K562 treated with DMSO at 1 percent for 24 hours (cell line): ENCODE results near the gene TLR1. TPM values are rescaled to one million over a fixed set of nuclear protein-coding genes. Genes with fewer than 3 reads are reported as not detected.

Experiments used
- total RNA-seq: library from RNA; unstranded; fragments of 300-600 nt; gene quantifications from 2 replicates; pipeline ENCODE4 v1.2.3, GENCODE V29; 2022; ENCODE audit warnings: low read depth; ENCODE audit not compliant: insufficient read depth

Gene TLR1, protein sequence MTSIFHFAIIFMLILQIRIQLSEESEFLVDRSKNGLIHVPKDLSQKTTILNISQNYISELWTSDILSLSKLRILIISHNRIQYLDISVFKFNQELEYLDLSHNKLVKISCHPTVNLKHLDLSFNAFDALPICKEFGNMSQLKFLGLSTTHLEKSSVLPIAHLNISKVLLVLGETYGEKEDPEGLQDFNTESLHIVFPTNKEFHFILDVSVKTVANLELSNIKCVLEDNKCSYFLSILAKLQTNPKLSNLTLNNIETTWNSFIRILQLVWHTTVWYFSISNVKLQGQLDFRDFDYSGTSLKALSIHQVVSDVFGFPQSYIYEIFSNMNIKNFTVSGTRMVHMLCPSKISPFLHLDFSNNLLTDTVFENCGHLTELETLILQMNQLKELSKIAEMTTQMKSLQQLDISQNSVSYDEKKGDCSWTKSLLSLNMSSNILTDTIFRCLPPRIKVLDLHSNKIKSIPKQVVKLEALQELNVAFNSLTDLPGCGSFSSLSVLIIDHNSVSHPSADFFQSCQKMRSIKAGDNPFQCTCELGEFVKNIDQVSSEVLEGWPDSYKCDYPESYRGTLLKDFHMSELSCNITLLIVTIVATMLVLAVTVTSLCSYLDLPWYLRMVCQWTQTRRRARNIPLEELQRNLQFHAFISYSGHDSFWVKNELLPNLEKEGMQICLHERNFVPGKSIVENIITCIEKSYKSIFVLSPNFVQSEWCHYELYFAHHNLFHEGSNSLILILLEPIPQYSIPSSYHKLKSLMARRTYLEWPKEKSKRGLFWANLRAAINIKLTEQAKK
- total RNA-seq, result 0.24 and 0.36 TPM in 2 replicates

GRCh38 chr4:38804654-38805295 is at the start of gene TLR1:
TSS of gene TLR1 (minus strand) at chr4:38804791. CDS start at chr4:38798831, 5,960 bp downstream.

GRCh38 chr4:38782452-38783108 is 22.0 kb downstream of the TLR1 start, which contains the start of gene TLR10:
TSS of gene TLR10 (minus strand) at chr4:38782990. CDS start at chr4:38775590, 7,400 bp downstream.

Other genes with a start within 250 kb of the TLR1 start
- gene KLF3, start 140.6 kb downstream of the TLR1 start, total RNA-seq, result 16.9 and 18.2 TPM in 2 replicates
- 0.06 TPM in 1 of 2 replicates, not detected in the other for gene TLR10, start 21.8 kb downstream of the TLR1 start, total RNA-seq
- gene TLR6, start 52.0 kb upstream of the TLR1 start, total RNA-seq, result 0.56 and 0.66 TPM in 2 replicates
- 8.9 and 13.7 TPM in 2 replicates for gene FAM114A1, start 63.0 kb upstream of the TLR1 start, total RNA-seq
- gene TMEM156, start 227.6 kb upstream of the TLR1 start, total RNA-seq, result 1.8 and 2.5 TPM in 2 replicates